Skin epidermis (tissue), 12 donors: ENCODE results near the gene CPED1.
"Not testable (repeated sequence)": the region's sequence is repeated elsewhere in the genome, so short reads cannot be mapped to it uniquely, and the experiment has no call there.

Experiments used
- H3K27ac ChIP-seq, 21 experiments: fragments of 200-600 bp; sonication (generic) in 11 of 21; one replicate each; pipeline ENCODE4 v1.5.0; 2020; ENCODE audit warnings: mild to moderate bottlenecking in 3 of 21, inconsistent platforms in 2 of 21, moderate library complexity in 2 of 21
- H3K4me3 ChIP-seq, 7 experiments: fragments of 200-600 bp; sonication (generic) in 2 of 7; one replicate each; pipeline ENCODE4 v1.5.0; 2020; ENCODE audit warnings: inconsistent platforms in 2 of 7, mild to moderate bottlenecking in 2 of 7, moderate library complexity in 1 of 7

Gene CPED1

DNA sequence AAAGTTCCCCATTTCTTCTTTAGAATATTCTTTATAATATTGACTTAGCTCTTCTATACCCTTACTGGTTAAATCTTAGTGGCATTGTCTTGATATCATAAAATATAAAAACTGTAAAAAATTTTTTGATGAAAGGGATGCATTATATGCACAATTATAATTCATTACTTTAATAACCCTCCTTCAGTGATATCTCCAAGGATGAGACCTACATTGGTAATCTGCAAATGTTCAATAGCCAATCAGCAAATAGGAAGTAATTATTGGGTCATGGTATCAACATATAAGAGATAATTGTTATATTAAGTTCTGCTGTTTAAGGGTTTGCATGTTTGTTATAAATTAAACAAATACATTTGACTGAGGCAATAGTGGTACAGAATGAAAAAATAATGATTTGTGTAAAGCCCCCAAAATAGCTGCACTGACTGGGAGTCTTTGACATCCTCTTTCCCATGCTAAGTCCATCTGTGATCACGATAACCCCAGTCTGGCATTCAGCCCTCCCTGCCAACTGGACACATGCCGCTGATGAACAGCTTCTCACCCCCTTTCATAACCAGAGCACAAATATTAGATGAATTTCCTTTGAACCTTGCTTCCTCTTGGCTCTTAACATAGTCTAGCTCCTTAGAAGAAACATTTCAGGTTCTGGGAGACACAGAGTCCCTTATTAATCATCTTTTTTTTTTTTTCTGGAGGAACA lies 169.5 kb downstream of the CPED1 start:
- H3K27ac ChIP-seq: no peak overlapping the region
- H3K4me3 ChIP-seq: no peak overlapping the region

- Histone ChIP-seq H3K27ac (no peak overlapping the region), H3K4me3 (no peak overlapping the region)
Observed at GRCh38 chr7:121158665-121159064, 170.2 kb downstream of the CPED1 start.

- H3K4me3 ChIP-seq: no peak overlapping the region
- H3K27ac ChIP-seq: no peak overlapping the region
Observed at GRCh38 chr7:121159553-121159952, 171.0 kb downstream of the CPED1 start.

DNA sequence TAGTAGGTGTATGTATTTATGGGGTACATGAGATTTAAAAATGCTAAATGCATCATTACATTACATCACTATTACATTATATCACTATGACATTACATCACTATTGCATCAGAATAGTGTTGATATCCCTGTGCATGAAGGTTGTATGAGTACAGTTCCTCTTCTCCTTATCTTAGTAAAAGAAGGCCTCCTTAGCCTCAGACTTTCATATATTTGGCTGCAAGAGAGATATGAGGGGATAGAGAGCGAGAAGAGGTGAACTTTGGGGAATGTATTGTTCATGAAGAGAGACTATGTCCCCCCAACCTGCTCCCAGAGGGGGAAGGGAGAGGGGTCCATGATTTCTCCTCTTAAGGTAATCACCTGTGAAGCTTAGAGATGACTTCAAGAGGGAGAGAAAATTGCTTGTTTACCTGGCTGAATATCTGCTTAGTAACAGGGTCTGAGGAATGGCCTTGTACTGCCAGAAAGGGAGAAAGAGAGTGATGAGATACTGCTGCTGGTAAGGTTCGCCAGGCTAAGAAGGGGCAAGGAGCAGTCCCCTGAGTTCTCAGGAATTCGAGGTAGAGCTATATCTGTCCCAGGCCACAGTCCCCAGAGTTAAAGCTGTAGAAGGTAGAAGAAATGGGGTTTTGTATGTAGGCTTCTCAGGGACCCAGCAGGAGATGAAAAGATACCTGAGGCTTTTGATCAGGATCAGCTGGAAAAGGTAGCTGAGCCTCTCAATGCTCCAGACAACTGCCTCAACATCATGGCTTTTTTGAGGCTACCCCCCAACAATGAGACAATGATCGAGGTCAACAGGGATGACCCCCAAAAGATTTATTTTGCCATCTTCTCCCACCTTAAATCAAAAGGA lies 171.9 kb downstream of the CPED1 start:
- H3K4me3 ChIP-seq: no peak overlapping the region

DNA sequence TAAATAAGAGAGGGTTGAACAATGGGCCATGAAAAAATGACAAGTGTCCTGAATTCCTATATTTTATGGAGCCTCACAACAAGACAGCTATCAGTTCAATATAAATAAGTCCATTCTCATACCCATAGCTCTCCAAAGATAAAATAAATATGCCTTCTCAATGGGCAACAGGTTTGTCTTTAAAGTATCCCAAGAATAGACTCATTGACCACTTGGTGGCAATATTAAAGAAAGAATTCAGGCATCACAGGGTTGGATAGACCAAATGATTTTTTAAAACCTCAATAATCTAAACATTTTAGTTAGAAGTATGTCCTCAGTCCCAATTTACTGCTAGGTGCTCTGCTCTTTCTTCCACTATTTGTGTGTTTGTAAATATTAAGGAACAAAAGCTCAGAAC lies 175.2 kb downstream of the CPED1 start:
- H3K27ac ChIP-seq: no peak overlapping the region
- H3K4me3 ChIP-seq: no peak overlapping the region

More for the DNA sequence above, 171.9 kb downstream of the CPED1 start:
- H3K27ac ChIP-seq: no peak overlapping the region

- H3K4me3 ChIP-seq: no peak overlapping the region
- no peak overlapping the region for H3K27ac ChIP-seq
Observed at GRCh38 chr7:121164247-121164646, 175.7 kb downstream of the CPED1 start.

GRCh38 chr7:121166916-121167315 lies 178.4 kb downstream of the CPED1 start:
- no peak overlapping the region for H3K27ac ChIP-seq

DNA sequence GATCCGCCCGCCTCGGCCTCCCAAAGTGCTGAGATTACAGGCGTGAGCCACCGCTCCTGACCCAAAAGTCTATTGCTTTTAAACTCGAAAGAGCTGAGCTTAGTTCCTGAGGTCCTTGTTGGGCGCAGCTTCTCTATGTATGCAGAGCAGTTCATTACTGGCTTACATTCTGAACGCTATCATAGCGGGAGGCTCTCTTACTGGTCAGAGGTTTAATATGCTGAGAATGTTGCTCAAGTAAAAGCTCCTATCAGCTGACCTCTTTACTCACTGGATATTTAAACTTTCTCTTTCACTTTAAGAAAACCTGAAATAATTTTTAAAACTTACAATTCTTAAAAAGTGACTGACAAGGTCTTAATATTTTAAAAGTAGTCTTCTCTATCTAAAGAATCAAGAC lies 179.5 kb downstream of the CPED1 start:
- H3K27ac ChIP-seq: no peak overlapping the region

More at GRCh38 chr7:121166916-121167315, 178.4 kb downstream of the CPED1 start:
- no peak overlapping the region for H3K4me3 ChIP-seq

GRCh38 chr7:121169469-121169868 lies 181.0 kb downstream of the CPED1 start:
- no peak overlapping the region for H3K4me3 ChIP-seq
- H3K27ac ChIP-seq: no peak overlapping the region

More for the DNA sequence above, 179.5 kb downstream of the CPED1 start:
- no peak overlapping the region for H3K4me3 ChIP-seq

- H3K27ac ChIP-seq: no peak overlapping the region
- H3K4me3 ChIP-seq: no peak overlapping the region
Observed at GRCh38 chr7:121172484-121172883, 184.0 kb downstream of the CPED1 start.

- H3K27ac ChIP-seq: no peak overlapping the region
- H3K4me3 ChIP-seq: no peak overlapping the region
Observed at GRCh38 chr7:121175826-121176225, 187.3 kb downstream of the CPED1 start.

- no peak overlapping the region for H3K27ac ChIP-seq
- H3K4me3 ChIP-seq: no peak overlapping the region
Observed at GRCh38 chr7:121178452-121178851, 189.9 kb downstream of the CPED1 start.

- no peak overlapping the region for H3K27ac ChIP-seq
- no peak overlapping the region for H3K4me3 ChIP-seq
Observed at GRCh38 chr7:121178869-121179497, 190.5 kb downstream of the CPED1 start.

DNA sequence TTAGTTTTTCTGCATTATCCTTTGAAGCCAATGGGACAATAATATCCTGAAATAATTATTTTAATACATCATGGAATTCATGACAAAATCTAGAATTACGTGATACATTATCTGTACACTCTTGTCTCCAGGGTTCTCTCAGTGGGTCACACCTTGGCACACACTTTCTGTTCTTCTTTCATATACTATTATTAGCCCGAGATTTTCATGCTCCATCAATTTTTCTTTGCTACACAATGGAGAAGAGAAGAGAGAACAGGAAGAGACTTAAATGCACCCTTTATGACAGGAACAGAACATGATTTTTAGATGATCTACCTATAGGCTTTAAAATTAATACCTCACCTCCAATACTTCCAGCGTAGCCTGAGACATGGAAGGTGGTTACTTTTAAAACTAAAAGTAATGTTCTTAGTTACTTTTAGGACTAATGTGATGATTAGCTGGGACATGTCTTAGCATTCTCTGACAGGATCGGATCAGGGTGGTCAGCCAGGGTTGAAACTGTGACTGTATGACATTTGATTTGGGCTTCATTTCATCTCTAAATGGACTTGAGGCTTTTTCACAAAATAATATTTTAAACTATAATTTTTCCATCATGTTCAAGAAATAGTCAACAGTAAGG lies 192.0 kb downstream of the CPED1 start:
- no peak overlapping the region for H3K27ac ChIP-seq
- no peak overlapping the region for H3K4me3 ChIP-seq

GRCh38 chr7:121181357-121181756 lies 192.8 kb downstream of the CPED1 start:
- no peak overlapping the region for H3K27ac ChIP-seq
- H3K4me3 ChIP-seq: no peak overlapping the region

DNA sequence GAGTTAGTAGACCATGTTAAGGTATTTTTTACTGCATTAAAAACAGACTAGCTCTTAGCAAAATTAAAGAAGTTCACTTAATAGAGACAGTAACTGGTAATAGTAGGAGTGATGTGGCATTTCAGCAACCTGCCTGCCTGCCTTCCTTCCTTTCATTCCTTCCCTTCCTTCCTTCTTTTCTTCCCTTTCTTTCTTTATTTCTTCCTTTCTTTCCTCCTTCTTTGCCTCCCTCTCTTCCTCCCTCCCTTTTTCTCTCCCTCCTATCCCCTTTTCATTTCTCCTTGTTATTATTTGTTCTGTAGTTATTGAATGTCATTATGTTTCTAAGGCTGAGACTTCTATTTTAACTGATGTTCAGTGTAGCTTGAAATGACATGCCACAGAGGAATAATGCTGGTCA lies 193.8 kb downstream of the CPED1 start:
- H3K4me3 ChIP-seq: no peak overlapping the region
- H3K27ac ChIP-seq: no peak overlapping the region

- Histone ChIP-seq H3K27ac (no peak overlapping the region), H3K4me3 (no peak overlapping the region)
Observed at GRCh38 chr7:121182902-121183301, 194.4 kb downstream of the CPED1 start.

- not testable (repeated sequence) for H3K4me3 ChIP-seq, H3K27ac ChIP-seq
Observed at GRCh38 chr7:121183883-121184282, 195.4 kb downstream of the CPED1 start.

GRCh38 chr7:121186746-121187145 lies 198.2 kb downstream of the CPED1 start:
- Histone ChIP-seq H3K27ac (no peak overlapping the region), H3K4me3 (no peak overlapping the region)

DNA sequence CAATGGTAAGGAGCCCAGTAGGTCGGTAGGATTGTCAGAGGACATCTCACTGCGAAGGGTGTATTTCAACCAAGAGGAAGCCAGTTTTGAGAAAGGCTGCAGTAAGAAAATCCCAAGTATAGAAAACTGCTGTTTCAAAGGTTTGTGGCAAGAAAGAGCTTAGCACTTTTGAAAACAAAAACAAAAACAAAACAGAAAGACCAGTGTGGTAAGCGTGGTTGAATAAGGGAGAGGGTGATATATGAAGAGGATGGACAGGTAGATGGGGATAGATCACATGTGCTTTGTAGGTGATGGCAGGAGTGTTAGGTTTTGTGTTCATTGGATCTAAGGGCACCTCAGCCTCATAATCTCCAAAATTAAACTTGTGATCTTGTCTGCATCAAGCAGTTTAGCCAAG lies 198.7 kb downstream of the CPED1 start:
- Histone ChIP-seq H3K27ac (no peak overlapping the region), H3K4me3 (no peak overlapping the region)
